Measurements from ENCODE around the gene KNCN.

DNA sequence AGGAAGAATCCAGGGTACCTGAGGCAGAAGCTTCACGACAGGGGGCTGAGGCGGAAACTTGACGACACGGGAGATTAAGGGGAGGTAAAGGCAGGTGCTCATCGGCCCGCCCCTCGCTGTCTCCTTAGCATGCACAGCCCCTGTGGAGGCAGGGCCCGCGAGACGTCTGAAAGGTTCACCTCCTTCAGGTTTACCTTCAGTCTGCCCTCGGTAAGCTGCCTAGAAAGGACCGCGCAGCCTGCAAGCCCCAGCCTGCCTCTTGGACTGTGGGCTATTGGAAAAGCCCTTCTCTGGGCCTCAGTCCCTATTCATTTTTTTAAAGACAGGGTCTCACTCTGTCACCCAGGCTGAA lies 28.5 kb downstream of the KNCN start:
- TF ChIP-seq, protein P1, sequence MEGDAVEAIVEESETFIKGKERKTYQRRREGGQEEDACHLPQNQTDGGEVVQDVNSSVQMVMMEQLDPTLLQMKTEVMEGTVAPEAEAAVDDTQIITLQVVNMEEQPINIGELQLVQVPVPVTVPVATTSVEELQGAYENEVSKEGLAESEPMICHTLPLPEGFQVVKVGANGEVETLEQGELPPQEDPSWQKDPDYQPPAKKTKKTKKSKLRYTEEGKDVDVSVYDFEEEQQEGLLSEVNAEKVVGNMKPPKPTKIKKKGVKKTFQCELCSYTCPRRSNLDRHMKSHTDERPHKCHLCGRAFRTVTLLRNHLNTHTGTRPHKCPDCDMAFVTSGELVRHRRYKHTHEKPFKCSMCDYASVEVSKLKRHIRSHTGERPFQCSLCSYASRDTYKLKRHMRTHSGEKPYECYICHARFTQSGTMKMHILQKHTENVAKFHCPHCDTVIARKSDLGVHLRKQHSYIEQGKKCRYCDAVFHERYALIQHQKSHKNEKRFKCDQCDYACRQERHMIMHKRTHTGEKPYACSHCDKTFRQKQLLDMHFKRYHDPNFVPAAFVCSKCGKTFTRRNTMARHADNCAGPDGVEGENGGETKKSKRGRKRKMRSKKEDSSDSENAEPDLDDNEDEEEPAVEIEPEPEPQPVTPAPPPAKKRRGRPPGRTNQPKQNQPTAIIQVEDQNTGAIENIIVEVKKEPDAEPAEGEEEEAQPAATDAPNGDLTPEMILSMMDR (IDR thresholded peaks at IDR 0.05): no peak
- TF ChIP-seq POLR2A (IDR thresholded peaks at IDR 0.05): no peak
